HG02973 (cell line): ENCODE data around the gene AMER3.

Experiments
- ATAC-seq: cut with Tn5 transposase; IDR thresholded peaks from one replicate; pipeline ENCODE4 v1.9.1; 2021; ENCODE audit warnings: moderate library complexity; ENCODE audit not compliant: unreplicated experiment

The AMER3 gene

DNA sequence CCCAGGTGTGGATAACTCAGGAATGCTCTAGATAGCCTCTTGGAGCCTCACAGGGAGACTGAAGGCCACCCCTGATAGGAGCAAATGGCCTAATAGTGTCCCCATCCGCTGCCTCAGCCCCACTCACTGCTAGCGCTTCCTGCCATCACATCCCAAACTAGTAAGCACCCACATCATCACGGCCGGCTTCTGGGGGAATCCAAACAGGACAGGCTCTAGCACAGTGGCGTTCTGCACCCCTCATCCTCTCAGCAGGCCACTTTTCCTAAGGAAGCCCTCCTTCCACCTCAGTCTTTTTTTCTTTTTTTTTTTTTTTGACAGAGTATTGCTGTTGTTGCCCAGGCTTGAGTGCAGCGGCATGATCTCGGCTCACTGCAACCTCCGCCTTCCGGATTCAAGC lies 6.3 kb upstream of the AMER3 start:
- ATAC-seq, result no peak

DNA sequence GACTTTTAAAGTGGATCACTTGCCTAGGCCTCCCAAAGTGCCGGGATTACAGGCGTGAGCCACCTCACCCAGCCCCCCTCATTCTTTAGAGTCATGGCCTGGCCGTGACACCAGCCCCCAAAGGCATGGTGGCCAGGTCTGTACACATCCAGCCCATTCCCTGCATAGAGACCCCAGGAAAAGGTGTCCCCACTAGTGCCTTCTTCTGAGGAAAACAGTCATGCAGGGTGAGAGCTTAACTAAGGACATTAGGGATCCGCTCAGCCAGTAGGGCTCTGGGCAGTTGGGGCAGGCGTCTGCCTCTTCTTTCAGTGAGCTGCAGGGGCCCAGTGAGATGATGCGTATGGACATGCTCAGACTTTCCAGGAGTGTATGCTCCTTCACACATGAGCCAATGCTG lies 5.7 kb upstream of the AMER3 start:
- ATAC-seq, result no peak

GRCh38 chr2:130754811-130755210 lies 529 bp upstream of the AMER3 start:
- ATAC-seq, result no peak

DNA sequence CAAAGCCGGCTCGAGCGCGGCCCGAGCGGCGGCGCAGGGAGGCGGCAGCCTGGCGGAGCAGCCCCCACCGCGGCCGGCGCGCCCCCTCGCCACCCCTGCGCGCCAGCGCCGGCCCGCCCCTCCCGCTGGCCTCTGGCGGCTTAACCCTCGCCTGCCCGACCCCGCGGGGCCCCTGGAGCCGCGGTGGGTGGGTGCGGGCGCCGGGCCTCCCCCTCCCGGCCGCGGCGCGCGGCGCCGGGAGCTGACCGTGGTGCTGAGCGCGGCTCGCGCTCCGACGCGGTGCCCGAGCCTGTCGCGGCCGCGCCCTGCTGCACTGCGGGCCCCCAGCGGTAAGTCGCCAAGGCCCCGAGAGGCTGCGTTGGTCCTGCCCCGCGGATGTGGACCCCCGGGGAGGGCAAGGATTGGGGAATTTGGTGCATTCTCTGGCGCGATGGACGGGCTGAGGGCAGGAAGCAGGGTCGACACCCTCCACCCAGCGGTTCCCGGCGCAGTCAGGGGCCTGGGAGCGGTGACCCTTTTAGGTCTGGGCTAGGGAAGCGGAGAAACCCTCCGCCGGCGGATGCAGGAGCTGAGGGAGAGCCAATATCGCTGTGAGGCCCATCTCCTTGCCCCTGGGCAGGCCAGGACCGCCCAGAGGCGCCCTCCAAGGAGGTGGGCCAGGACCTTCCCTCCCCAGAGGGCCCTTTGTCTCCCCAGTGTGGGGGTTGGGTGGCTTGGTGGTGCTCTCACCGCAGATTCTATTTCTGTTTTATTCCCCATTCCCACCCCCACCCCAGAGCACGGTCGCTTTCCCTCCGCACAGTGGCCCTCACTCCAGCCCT lies 923 bp downstream of the AMER3 start:
- ATAC-seq, result no peak

GRCh38 chr2:130756874-130757668 lies 1.7 kb downstream of the AMER3 start:
- ATAC-seq, result no peak

DNA sequence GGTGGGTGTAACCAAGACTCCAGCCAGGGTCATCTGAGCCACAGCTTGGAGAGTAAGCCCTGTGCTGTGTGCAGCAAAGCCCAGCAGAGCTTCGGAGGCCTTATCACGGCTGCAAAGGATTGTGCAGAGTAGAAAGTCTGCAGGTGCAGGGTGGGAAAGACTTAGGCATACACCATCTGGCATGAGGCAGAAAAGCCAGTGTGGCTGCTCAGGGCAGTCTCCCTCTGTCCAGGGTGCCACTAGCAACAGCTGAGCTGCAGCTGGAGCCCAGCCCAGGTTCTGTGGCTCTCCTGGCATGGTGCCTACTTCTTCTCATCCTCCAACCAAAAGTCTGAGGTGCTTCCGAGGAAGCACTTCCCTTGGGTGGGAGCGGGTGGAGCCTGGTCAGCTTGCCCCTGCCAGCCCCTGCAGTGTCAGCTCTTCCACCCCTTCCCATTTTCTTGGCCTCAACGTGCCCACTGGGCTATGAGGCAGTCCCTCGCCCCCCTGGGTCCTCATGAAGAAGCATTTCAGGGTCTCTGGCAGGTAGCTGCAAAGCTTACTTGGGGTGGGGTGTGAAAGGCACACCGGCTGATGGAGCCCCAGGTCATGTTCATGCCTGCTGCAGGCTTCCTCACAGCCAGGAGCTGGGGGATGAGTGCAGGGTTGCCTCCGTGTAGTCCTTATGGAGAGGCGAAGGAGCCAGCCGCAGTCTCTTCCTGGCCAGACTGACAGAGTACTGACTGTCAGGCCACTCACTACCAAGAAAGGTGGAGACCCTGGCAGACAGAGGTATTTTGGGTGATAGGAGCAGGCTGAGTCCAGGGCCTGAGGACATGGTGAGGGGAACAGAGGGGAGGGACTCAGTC lies 4.8 kb downstream of the AMER3 start:
- no peak for ATAC-seq

- no peak for ATAC-seq
Measured at GRCh38 chr2:130760754-130761751, 5.7 kb downstream of the AMER3 start.

GRCh38 chr2:130762031-130762909 lies 6.9 kb downstream of the AMER3 start:
- no peak for ATAC-seq

GRCh38 chr2:130762910-130763385 lies 7.6 kb downstream of the AMER3 start:
- no peak for ATAC-seq

GRCh38 chr2:130763405-130763804 lies 8.1 kb downstream of the AMER3 start:
- ATAC-seq, result no peak

DNA sequence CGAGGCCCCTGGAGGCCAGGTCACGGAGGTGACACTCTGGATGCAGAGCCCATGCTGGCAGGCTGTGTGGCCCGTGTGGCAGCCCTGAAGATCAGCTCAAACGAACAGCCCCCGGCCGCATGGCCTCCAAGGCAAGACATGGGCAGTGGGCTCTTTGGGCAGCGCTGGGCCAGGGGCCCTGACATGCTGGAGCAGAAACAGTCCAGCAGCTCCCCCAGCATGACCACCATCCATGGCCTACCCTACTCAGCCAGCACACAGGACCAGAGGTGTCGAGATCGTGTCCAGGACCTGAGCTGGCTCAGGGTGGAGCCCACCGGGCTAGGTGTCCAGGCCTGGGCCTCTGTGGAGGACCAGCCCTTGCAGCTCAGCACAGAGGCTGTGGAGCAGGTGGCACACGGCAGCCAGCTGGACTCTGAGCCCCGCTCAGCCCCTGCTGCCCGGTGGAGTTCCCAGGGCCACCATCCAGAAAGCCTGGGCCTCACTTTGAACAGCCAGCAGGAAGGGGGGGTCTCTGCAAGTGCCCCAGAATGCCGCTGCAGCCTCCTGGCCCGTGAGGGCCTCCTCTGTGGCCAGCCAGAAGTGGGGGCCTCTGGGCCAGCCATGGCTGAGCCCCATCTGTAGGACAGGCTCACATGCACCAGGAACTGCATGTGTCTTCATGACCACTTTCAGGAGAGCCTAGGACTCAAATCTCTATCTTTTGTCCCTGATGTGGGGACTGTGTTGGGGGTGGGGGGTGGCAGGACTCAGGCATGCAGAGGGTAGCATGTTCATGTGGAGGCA lies 8.9 kb downstream of the AMER3 start:
- ATAC-seq, result no peak

- no peak for ATAC-seq
Measured at GRCh38 chr2:130764821-130765115, 9.4 kb downstream of the AMER3 start.

DNA sequence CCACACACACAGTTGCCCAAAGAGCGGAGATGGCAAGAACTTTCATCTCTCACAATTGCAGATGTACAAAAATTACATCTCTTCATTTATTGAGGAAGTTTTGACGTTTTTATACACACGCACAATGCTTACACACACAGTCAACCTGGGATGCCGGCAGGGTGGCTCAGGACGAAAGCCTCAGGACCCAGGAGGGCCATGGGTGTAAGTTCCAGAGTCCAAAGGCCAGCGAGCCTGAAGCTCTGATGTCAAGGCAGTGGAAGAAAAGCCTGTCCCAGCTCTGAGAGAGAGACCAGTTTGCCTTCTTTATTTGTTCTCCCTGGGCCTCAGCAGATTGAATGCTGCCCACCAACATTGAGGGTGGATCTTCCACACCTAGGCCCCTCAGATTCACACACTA lies 10.1 kb downstream of the AMER3 start:
- ATAC-seq, result no peak

GRCh38 chr2:130766037-130766436 lies 10.7 kb downstream of the AMER3 start:
- ATAC-seq, result no peak

DNA sequence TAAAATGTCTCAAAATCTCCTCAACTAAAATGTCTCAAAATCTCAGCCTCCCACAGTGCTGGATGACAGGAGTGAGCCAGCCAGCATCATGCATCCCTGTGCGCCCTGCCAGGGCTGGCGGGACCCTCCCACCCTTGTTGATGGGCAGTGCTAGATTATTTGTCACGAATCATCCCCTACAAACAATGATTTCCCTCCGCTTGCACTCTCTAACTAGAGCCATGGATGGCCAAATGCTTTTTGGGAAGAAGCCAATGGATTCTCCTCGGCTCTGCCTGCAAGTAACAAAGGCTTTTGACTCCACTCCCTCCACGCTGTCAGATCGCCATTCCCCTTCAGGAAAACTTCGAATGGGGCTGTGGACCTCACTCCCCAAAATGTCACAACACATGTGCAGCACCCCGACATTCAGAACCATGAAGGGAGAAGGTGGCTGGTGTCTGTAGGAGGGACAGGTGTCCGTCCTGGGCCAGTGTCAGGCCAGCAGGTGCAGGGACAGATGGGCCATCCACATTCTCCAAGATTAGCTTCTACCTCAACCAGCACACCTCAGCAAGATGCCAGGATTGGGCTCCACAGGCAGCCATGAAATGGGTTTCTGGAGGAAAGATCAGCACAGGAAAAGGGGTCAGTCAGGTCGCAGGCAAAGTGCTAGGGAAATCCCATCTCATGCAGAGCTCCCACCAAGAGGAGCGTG lies 11.5 kb downstream of the AMER3 start:
- ATAC-seq, result no peak

GRCh38 chr2:130767408-130767775 lies 12.1 kb downstream of the AMER3 start:
- no peak for ATAC-seq

- ATAC-seq, result no peak
Measured at GRCh38 chr2:130768191-130768855, 13.0 kb downstream of the AMER3 start.
